RWPE2 (cell line): ENCODE data around the gene MAP3K8.
A peak's percentile ranks its signal among the peaks of the same experiment; 100 is the strongest.

Source experiments
- ATAC-seq: fragments of 200-7000 bp; cut with Tn5 transposase; 3 replicates; pipeline ENCODE4 v1.9.1; 2021; ENCODE audit warnings: low read depth
- DNase-seq: peaks from one replicate; pipeline ENCODE4 v3.0.0-alpha.2; 2020; ENCODE audit warnings: low spot score
- H3K27ac ChIP-seq: fragments of 450-650 bp; 2 replicates; pipeline ENCODE4 v1.5.1; 2017; ENCODE audit warnings: mild to moderate bottlenecking; ENCODE audit not compliant: poor library complexity, severe bottlenecking
- H3K27me3 ChIP-seq: fragments of 250-450 bp; sonication (Bioruptor Pico); 2 replicates; pipeline ENCODE4 v1.5.1; 2021; ENCODE audit warnings: mild to moderate bottlenecking, moderate library complexity; ENCODE audit not compliant: insufficient read depth, poor library complexity, severe bottlenecking
- H3K36me3 ChIP-seq: fragments of 250-450 bp; sonication (Bioruptor Pico); 2 replicates; pipeline ENCODE4 v1.5.1; 2020; ENCODE audit warnings: low read depth, mild to moderate bottlenecking, moderate library complexity
- H3K4me1 ChIP-seq: fragments of 250-450 bp; sonication (Bioruptor Pico); 2 replicates; pipeline ENCODE4 v1.5.1; 2021; ENCODE audit warnings: mild to moderate bottlenecking, moderate library complexity; ENCODE audit not compliant: insufficient read depth, poor library complexity, severe bottlenecking
- H3K4me3 ChIP-seq: fragments of 250-450 bp; sonication (Bioruptor Pico); 2 replicates; pipeline ENCODE4 v1.5.1; 2021; ENCODE audit warnings: mild to moderate bottlenecking, moderate library complexity; ENCODE audit not compliant: severe bottlenecking
- H3K9me3 ChIP-seq: fragments of 250-450 bp; sonication (Bioruptor Pico); 2 replicates; pipeline ENCODE4 v1.5.1; 2021; ENCODE audit warnings: mild to moderate bottlenecking, moderate library complexity; ENCODE audit not compliant: severe bottlenecking
- TF ChIP-seq, protein P1 (sequence below): fragments of 450-650 bp; IDR thresholded peaks from one replicate; pipeline ENCODE4 v1.5.1; 2017; ENCODE audit warnings: mild to moderate bottlenecking, moderate library complexity; ENCODE audit not compliant: poor library complexity, severe bottlenecking

Gene MAP3K8

DNA sequence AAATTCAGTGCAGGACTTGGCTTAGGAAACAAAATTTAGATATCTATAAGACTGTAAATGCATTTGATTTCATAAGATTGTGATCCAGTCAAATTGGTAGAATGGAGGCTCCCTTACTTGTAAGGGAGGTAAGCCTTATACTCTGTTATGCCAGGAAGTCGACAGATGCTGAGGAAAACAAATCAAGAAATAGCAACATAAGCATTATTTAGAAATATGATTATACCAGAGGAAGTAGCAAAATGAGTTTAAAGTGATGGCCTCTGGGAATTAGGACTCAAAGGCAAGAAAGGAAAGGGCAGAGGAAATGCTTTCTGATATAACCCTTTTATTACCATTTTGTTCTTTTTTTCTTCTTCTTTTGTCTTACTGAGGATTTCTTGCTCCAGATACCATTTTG lies 44.4 kb upstream of the MAP3K8 start:
- Histone ChIP-seq H3K4me3 (no peak overlapping the region), H3K4me1 (peaks cover 13% of the 10 kb centered on the region)
- no peak for DNase-seq

DNA sequence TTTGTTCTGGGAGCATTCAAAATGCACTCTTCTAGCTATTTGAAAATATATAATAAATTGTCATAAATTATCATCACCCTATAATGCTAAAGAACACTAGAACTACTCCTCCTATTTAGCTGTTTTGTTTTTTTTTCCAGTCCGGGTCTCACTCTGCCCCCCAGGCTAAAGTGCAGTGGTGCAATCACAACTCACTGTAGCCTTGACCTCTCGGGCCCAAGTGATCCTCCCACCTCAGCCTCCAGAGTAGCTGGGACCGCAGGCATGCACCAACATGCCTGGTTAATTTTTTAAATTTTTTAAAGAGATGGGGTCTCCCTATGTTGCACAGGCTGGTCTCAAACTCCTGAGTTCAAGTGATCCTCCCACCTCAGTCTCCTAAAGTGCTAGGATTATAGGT lies 43.8 kb upstream of the MAP3K8 start:
- no peak for DNase-seq
- TF ChIP-seq, protein P1, sequence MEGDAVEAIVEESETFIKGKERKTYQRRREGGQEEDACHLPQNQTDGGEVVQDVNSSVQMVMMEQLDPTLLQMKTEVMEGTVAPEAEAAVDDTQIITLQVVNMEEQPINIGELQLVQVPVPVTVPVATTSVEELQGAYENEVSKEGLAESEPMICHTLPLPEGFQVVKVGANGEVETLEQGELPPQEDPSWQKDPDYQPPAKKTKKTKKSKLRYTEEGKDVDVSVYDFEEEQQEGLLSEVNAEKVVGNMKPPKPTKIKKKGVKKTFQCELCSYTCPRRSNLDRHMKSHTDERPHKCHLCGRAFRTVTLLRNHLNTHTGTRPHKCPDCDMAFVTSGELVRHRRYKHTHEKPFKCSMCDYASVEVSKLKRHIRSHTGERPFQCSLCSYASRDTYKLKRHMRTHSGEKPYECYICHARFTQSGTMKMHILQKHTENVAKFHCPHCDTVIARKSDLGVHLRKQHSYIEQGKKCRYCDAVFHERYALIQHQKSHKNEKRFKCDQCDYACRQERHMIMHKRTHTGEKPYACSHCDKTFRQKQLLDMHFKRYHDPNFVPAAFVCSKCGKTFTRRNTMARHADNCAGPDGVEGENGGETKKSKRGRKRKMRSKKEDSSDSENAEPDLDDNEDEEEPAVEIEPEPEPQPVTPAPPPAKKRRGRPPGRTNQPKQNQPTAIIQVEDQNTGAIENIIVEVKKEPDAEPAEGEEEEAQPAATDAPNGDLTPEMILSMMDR = no peak
- Histone ChIP-seq H3K4me1 (peaks cover 13% of the 10 kb centered on the region), H3K4me3 (no peak overlapping the region), H3K9me3 (no peaks in the 10 kb centered on the region), H3K27ac (no peak overlapping the region), H3K27me3 (no peaks in the 10 kb centered on the region), H3K36me3 (no peaks in the 10 kb centered on the region)
- no peak for ATAC-seq

More for the DNA sequence above, 44.4 kb upstream of the MAP3K8 start:
- TF ChIP-seq, protein P1 = no peak
- H3K36me3 ChIP-seq = no peaks in the 10 kb centered on the region
- no peak for ATAC-seq
- H3K9me3 ChIP-seq = no peaks in the 10 kb centered on the region
- H3K27ac ChIP-seq = no peak overlapping the region
- H3K27me3 ChIP-seq = no peaks in the 10 kb centered on the region

DNA sequence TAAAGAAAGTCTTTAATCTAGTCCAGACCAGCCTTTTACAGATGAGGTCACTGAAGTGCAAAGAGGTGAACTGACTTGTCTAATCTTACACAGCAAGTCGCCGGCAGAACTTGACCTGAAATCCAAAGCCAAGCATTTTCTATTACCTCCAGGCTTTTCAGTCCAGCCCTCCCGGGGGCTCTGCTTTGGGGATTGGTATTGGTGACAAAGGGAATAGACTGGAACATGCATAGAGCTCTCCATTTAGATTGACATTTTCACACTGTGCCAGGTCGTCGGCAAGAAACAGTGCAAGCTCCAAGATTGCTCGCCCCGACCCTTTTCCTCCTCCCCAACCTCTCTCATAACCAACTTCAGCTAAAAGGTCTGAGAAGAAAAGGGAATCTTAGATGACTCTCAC lies 42.7 kb upstream of the MAP3K8 start:
- Histone ChIP-seq H3K27ac (no peak overlapping the region), H3K4me1 (peaks cover 13% of the 10 kb centered on the region), H3K27me3 (no peaks in the 10 kb centered on the region), H3K9me3 (no peaks in the 10 kb centered on the region), H3K36me3 (no peaks in the 10 kb centered on the region), H3K4me3 (no peak overlapping the region)
- no peak for DNase-seq
- TF ChIP-seq, protein P1 = no peak
- no peak for ATAC-seq

DNA sequence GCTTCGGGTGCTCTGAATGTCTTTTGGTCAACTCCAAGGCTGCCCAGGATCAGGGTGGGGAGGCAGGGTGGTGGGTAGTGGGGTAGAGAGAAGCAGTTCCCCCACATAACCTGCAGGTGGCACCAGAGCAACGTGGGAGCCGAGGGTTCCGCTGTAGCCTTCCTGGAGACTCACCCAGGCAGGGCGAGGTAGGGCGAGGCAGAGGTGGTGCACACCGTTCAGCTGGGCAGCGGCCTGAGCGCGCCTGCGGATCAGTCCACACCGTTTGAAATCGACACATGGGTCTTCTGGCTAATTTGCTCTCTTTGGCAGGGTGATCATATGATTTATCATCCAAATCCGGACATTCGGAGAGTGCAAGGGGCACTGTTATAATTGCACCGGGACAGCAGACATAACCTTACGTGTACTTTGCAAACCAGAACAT lies 41.4 kb upstream of the MAP3K8 start:
- DNase-seq (no peak), ATAC-seq (peak; percentile 94)
- no peaks in the 10 kb centered on the region for H3K27me3 ChIP-seq
- H3K4me1 ChIP-seq = peaks cover 5% of the 10 kb centered on the region
- H3K9me3 ChIP-seq = no peaks in the 10 kb centered on the region
- TF ChIP-seq, protein P1 = peak; percentile 93
- no peak overlapping the region for H3K4me3 ChIP-seq
- H3K36me3 ChIP-seq = no peaks in the 10 kb centered on the region
- no peak overlapping the region for H3K27ac ChIP-seq

DNA sequence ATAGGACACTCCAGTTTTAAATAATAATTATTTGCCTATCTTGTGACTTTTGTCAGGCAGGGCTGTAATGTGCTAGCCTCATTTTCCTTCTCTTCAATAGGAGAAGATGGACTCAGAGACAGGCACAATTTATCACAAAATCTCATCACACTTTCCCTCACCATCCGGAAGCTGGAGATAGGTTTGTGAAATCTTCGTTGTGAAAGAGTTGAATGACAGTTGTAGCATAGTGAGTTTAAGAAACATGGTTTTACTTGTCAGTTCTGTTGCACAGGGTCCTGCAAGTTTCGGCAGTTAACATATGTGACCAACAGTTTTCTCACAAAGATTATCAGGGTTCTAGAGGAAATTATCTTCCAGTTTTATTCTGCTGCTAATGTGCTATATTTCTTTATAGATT lies 37.7 kb upstream of the MAP3K8 start:
- H3K27ac ChIP-seq = no peak overlapping the region

More for the DNA sequence above, 37.7 kb upstream of the MAP3K8 start:
- H3K9me3 ChIP-seq = no peaks in the 10 kb centered on the region
- TF ChIP-seq, protein P1 = no peak
- H3K27me3 ChIP-seq = no peaks in the 10 kb centered on the region
- H3K4me1 ChIP-seq = no peaks in the 10 kb centered on the region
- no peak for ATAC-seq
- H3K36me3 ChIP-seq = no peaks in the 10 kb centered on the region
- DNase-seq = no peak
- no peak overlapping the region for H3K4me3 ChIP-seq
